BLaER1 (cell line): ENCODE measurements around the gene NCS1.

Experiments used
- H3K27ac ChIP-seq: shearing (Covaris generic); formaldehyde crosslinking; 2 replicates; pipeline ENCODE4 v1.8.1; 2022
- H3K27me3 ChIP-seq: shearing (Covaris generic); formaldehyde crosslinking; 2 replicates; pipeline ENCODE4 v1.8.1; 2022
- H3K36me3 ChIP-seq: shearing (Covaris generic); formaldehyde crosslinking; 2 replicates; pipeline ENCODE4 v1.8.1; 2022
- H3K4me1 ChIP-seq: shearing (Covaris generic); formaldehyde crosslinking; 2 replicates; pipeline ENCODE4 v1.8.1; 2022
- H3K4me2 ChIP-seq: shearing (Covaris generic); formaldehyde crosslinking; 2 replicates; pipeline ENCODE4 v1.8.1; 2022
- H3K4me3 ChIP-seq: shearing (Covaris generic); formaldehyde crosslinking; 2 replicates; pipeline ENCODE4 v1.8.1; 2022
- H3K9ac ChIP-seq: shearing (Covaris generic); formaldehyde crosslinking; 2 replicates; pipeline ENCODE4 v1.8.1; 2022
- H3K9me3 ChIP-seq: shearing (Covaris generic); formaldehyde crosslinking; 2 replicates; pipeline ENCODE4 v1.8.1; 2022
- H4K20me1 ChIP-seq: shearing (Covaris generic); formaldehyde crosslinking; 2 replicates; pipeline ENCODE4 v1.8.1; 2022
- Cebpa-rat ChIP-seq: shearing (Covaris generic); IDR thresholded peaks from 2 replicates; pipeline ENCODE4 v1.8.1; 2022

The NCS1 gene

GRCh38 chr9:130191068-130191748 lies 19.0 kb downstream of the NCS1 start:
- Histone ChIP-seq H3K4me3 (no peak overlapping the region), H3K9ac (peak overlapping the region; percentile 7; the same call in 1 of the 2 replicates), H4K20me1 (peaks cover 100% of the 10 kb centered on the region), H3K27me3 (no peaks in the 10 kb centered on the region), H3K36me3 (no peaks in the 10 kb centered on the region), H3K4me2 (peak overlapping the region; percentile 94), H3K4me1 (peaks cover 96% of the 10 kb centered on the region), H3K9me3 (no peaks in the 10 kb centered on the region), H3K27ac (peak overlapping the region; percentile 53; the same call in 1 of the 2 replicates)
- TF ChIP-seq Cebpa-rat = no peak

GRCh38 chr9:130191749-130192120 lies 19.5 kb downstream of the NCS1 start:
- no peaks in the 10 kb centered on the region for H3K36me3 ChIP-seq
- peaks cover 100% of the 10 kb centered on the region for H4K20me1 ChIP-seq
- peak overlapping the region; percentile 53; the same call in 1 of the 2 replicates for H3K27ac ChIP-seq
- peak overlapping the region; percentile 7; the same call in 1 of the 2 replicates for H3K9ac ChIP-seq
- no peaks in the 10 kb centered on the region for H3K9me3 ChIP-seq
- peaks cover 96% of the 10 kb centered on the region for H3K4me1 ChIP-seq
- H3K27me3 ChIP-seq = no peaks in the 10 kb centered on the region
- H3K4me3 ChIP-seq = no peak overlapping the region
- no peak for TF ChIP-seq Cebpa-rat
- H3K4me2 ChIP-seq = peak overlapping the region; percentile 94

DNA sequence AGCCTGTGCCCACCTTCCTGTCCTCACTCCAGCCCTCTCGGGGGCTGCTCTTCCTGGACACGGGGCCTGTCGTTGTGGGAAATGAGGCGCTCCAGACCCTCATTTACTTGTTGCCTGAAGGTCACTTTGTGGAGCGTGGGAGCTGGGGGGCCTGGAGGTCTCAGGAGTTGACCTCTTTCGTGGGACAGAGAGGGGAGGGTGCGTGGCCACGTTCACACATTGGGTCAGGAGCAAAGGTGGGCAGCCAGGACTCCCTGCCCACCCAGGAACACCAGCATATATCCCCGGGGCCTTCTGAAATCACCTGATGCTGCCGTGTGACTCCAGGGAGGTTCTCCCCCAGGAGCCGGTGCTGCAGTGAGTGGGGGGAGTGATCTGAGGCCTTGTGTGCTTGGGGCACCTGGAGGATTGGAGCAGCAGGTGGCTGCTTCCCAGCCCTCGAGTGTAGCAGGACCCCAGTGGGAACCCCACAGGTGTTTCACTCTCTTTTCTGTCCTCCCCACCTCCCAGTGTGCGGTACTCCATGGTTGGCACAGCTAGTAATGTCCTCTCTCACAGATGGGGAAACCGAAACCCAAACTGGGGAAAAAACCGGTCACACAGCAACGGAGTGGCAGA lies 20.3 kb downstream of the NCS1 start:
- H3K9me3 ChIP-seq = no peaks in the 10 kb centered on the region
- no peaks in the 10 kb centered on the region for H3K36me3 ChIP-seq
- TF ChIP-seq Cebpa-rat = no peak
- H3K4me3 ChIP-seq = peak overlapping the region; percentile 32; the same call in 1 of the 2 replicates
- H3K27me3 ChIP-seq = no peaks in the 10 kb centered on the region
- peaks cover 90% of the 10 kb centered on the region for H3K4me1 ChIP-seq
- peak overlapping the region; percentile 7; the same call in 1 of the 2 replicates for H3K9ac ChIP-seq
- H4K20me1 ChIP-seq = peaks cover 100% of the 10 kb centered on the region
- peak overlapping the region; percentile 53; the same call in 1 of the 2 replicates for H3K27ac ChIP-seq
- peak overlapping the region; percentile 94 for H3K4me2 ChIP-seq

- Histone ChIP-seq H3K27ac (peak overlapping the region; percentile 53), H3K9me3 (no peaks in the 10 kb centered on the region), H3K9ac (peak overlapping the region; percentile 3), H3K4me2 (peak overlapping the region; percentile 94), H3K4me1 (peaks cover 86% of the 10 kb centered on the region), H3K36me3 (no peaks in the 10 kb centered on the region), H3K27me3 (no peaks in the 10 kb centered on the region), H4K20me1 (peaks cover 100% of the 10 kb centered on the region), H3K4me3 (peak overlapping the region; percentile 32; the same call in 1 of the 2 replicates)
- TF ChIP-seq Cebpa-rat = no peak
These were observed 20.9 kb downstream of the NCS1 start for GRCh38 chr9:130193103-130193502.

GRCh38 chr9:130193531-130194377 lies 21.6 kb downstream of the NCS1 start:
- no peaks in the 10 kb centered on the region for H3K36me3 ChIP-seq
- H3K27me3 ChIP-seq = no peaks in the 10 kb centered on the region
- H3K4me3 ChIP-seq = peak overlapping the region; percentile 32; the same call in 1 of the 2 replicates
- H4K20me1 ChIP-seq = peaks cover 100% of the 10 kb centered on the region
- TF ChIP-seq Cebpa-rat = no peak
- H3K9me3 ChIP-seq = no peaks in the 10 kb centered on the region
- H3K27ac ChIP-seq = peak overlapping the region; percentile 53
- H3K9ac ChIP-seq = peak overlapping the region; percentile 3
- peak overlapping the region; percentile 94 for H3K4me2 ChIP-seq
- peaks cover 90% of the 10 kb centered on the region for H3K4me1 ChIP-seq

DNA sequence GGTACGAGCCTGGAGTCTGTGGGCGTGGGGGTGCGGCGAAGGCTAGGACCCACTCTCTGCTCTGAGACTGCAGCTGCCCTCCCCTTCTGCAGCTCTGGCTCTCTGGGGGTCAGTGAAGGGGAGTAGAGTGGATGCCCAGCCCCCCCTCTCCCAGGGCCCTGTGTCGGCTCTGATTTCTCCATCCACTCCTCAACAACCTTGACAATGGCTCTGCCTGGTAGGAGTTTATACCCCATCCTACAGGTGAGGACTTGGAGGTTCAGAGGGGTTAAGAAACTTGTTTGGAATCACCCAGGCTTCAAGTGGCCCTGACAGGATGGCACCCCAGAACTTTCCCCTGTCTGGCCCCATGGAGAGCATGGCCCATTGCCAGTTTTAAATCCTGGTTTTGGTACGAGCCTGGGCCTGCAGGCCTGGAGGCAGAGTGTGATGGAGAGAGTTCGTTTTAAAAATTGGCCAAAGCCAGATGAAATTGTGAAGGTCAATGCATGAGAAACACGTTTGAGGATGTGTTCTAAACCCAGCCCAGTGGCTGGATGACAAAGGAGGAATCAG lies 22.3 kb downstream of the NCS1 start:
- Histone ChIP-seq H3K4me2 (peak overlapping the region; percentile 94), H3K9me3 (no peaks in the 10 kb centered on the region), H3K4me3 (peak overlapping the region; percentile 32; the same call in 1 of the 2 replicates), H3K27me3 (no peaks in the 10 kb centered on the region), H4K20me1 (peaks cover 99% of the 10 kb centered on the region), H3K27ac (peak overlapping the region; percentile 53; the same call in 1 of the 2 replicates), H3K4me1 (peaks cover 89% of the 10 kb centered on the region), H3K9ac (peak overlapping the region; percentile 3; the same call in 1 of the 2 replicates), H3K36me3 (no peaks in the 10 kb centered on the region)
- no peak for TF ChIP-seq Cebpa-rat

DNA sequence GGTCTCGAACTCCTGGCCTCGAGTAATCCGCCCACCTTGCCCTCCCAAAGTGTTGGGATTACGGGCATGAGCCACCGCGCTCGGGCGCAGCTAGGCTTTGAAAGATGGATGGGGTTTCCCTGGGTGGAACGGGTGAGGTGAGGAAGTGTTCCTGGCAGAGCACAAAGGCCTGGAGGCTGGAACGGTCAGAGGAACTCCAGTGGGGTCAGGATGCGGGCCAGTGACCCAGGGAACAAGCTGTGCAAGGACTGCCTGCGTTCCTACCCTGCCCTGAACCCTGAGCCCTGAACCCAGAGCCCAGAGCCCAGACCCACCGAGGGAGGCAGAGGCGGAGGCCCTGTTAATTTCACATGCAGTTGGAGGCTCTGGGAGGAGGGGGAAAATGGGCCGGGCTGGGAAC lies 23.4 kb downstream of the NCS1 start:
- no peak for TF ChIP-seq Cebpa-rat
- H4K20me1 ChIP-seq = peaks cover 99% of the 10 kb centered on the region
- no peak overlapping the region for H3K27ac ChIP-seq
- no peaks in the 10 kb centered on the region for H3K9me3 ChIP-seq
- H3K4me1 ChIP-seq = peaks cover 89% of the 10 kb centered on the region
- no peak overlapping the region for H3K4me3 ChIP-seq
- no peaks in the 10 kb centered on the region for H3K36me3 ChIP-seq
- H3K9ac ChIP-seq = no peak overlapping the region
- no peaks in the 10 kb centered on the region for H3K27me3 ChIP-seq
- peak overlapping the region; percentile 94; the same call in 1 of the 2 replicates for H3K4me2 ChIP-seq

- H3K4me2 ChIP-seq = no peak overlapping the region
- no peaks in the 10 kb centered on the region for H3K9me3 ChIP-seq
- H3K36me3 ChIP-seq = peaks cover 7% of the 10 kb centered on the region; the same call in 1 of the 2 replicates
- H3K4me3 ChIP-seq = no peak overlapping the region
- H3K9ac ChIP-seq = no peak overlapping the region
- H4K20me1 ChIP-seq = peaks cover 99% of the 10 kb centered on the region
- peaks cover 89% of the 10 kb centered on the region for H3K4me1 ChIP-seq
- no peak overlapping the region for H3K27ac ChIP-seq
- TF ChIP-seq Cebpa-rat = no peak
- no peaks in the 10 kb centered on the region for H3K27me3 ChIP-seq
These were observed 24.4 kb downstream of the NCS1 start for GRCh38 chr9:130196643-130197042.

DNA sequence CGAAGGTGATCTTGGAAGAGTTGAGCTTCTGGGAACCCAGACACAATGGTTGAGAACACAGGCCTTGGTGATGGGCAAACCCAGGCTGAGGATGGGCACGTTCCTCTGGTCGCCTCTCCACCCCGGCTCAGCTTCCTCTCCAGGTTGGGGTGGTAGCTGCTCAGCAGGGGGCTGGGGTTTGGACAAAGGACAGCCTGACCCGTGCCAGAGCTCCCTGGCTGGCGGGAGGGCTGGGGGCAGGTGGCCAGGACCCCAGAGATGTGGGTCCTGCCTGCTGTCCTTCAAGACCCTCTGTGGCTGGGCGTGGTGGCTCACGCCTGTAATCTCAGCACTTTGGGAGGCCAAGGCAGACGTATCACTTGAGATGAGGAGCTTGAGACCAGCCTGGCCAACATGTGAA lies 25.2 kb downstream of the NCS1 start:
- Histone ChIP-seq H3K9me3 (no peaks in the 10 kb centered on the region), H3K4me3 (no peak overlapping the region), H3K4me2 (no peak overlapping the region), H3K4me1 (peaks cover 82% of the 10 kb centered on the region), H4K20me1 (peaks cover 94% of the 10 kb centered on the region), H3K27ac (no peak overlapping the region), H3K27me3 (no peaks in the 10 kb centered on the region), H3K36me3 (peaks cover 12% of the 10 kb centered on the region; the same call in 1 of the 2 replicates), H3K9ac (no peak overlapping the region)
- TF ChIP-seq Cebpa-rat = no peak
